ENCODE results near the gene CHRDL2.

The CHRDL2 gene

DNA sequence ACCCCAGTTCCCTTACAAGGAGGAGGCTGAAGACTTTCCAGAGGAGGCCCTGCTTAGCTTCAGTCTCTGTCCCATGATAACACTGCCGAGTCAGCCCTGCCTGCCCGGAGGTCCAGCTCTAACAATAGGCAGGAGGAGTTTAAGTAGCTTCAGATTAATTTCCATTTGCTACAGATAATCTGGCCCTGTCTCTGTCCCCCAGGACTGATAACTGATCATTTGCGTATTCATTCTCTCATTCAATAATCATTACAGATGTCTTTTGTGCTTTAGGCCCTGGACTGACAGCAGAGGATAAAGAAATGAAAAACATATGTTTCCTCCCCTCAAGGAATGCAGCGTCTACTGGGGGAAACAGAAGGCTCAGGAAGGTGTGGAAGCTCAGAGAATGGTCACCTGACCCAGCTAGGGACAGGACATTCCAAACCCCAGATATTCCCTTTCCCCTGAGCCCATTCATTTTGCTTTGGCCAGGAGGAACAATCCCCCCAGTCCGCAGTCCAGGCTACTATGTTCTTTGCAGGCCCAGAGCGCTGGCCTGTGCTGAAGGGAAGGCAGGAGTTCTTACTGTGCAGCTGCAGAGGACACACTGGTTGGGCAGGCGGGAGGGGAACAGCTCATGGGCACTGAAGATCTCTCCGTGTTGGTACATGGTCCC is 20.8 kb downstream of the CHRDL2 start:
- DNase-seq (ENCODE audit: low read depth in 2 of 2): no peak

DNA sequence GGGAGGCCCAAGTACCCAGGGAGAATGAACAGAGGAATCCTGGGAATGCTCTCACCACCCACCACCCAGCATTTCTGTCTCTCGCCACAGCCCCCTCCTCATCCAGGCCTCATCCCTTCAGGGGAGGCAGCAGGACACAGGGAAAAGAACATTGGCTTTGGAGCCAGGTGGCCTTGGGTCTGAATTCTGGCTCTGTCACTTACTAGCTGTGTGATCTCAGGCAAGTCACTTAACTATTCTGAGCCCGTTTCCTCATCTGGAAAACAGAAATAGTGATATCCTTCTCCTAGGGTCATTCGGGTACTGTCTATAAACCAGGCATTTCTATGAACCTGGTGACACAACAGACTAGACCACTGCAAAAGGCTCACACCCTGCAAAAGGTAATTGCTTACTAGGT is 22.1 kb downstream of the CHRDL2 start:
- no peak for DNase-seq (ENCODE audit: low read depth in 2 of 2)

DNA sequence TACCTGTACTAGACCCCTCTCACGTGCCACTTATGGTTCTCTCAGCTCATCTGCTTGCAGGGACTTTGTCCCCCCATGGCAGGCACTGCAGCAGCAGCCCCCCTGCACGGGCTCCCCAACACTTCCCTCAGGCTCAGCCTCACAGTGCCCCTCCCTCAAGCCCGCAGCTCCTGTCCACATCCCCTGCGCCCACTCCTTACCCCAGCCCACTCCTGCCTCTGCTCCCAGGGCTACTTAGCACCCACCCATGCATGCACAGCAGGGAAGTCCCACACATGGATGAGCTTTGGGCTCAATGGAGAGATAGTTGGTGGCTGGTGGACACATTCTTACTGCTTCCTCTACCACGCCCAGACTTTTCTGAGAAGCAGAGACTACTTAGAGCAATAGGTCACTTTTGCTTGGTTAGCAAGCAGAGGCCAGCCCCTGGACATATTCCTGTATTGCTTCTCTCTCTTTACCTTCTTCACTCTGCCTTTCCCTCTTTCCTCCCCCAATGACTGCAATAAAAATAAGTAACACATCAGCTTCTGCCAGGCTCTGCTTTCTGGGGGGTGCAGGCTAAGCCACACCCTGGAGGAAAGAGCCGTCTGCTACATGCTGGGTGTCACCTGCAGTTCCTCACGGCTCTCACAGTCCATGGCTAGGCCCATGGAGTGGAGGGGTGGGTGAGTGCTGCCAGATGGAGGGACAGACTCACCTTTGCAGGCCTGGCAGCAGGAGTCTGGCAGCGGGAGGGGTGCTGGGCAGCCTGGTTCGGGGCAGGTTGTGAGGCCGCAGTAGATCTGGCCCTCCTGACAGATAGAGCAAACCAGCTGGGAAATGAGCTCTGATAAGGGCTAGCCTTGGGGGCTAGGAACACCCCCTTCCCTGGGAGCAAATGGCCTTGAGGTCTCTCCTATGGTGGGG is 23.4 kb downstream of the CHRDL2 start:
- DNase-seq (ENCODE audit: low read depth in 2 of 2): no peak

DNA sequence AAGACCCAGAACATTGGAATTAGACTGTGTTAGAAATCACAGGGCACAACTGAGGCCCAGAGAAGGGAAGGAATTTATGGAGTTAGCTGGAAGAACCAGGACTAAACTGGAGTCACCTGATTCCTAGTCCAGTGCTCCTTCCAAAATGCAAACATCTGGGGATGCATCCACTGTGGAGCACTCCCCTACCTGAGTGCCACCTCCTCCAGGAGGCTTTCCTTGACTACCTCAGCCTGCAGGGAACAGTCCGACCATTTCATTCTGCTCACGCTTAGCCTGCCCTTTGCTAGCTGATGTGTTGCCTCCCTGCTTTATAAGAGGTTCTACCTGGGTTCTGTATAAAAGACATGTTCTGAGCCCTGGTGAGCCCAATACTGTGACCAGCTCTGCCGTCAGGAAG is 24.0 kb downstream of the CHRDL2 start:
- DNase-seq (ENCODE audit: low read depth in 2 of 2): no peak

DNA sequence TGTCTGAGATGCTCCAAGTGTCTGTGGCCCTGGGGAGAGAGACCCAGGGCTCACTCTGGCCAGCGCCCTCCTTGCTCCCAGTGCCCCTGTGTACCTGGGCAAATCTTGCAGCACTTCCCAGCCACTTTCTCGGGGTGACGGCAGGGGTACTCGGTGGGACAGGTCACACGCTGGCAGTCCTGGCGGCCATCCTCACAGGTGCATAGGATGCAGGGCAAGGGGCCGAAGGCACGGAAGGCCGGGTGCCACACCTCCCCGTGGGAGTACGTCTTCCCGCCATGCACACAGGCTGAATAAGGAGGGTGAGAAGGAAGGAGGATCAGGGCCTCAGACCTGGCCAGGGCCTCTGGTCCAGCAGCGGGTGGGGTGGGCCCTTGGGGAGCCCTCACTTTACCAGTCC is 28.0 kb downstream of the CHRDL2 start:
- DNase-seq (ENCODE audit: low read depth in 2 of 2): no peak

DNA sequence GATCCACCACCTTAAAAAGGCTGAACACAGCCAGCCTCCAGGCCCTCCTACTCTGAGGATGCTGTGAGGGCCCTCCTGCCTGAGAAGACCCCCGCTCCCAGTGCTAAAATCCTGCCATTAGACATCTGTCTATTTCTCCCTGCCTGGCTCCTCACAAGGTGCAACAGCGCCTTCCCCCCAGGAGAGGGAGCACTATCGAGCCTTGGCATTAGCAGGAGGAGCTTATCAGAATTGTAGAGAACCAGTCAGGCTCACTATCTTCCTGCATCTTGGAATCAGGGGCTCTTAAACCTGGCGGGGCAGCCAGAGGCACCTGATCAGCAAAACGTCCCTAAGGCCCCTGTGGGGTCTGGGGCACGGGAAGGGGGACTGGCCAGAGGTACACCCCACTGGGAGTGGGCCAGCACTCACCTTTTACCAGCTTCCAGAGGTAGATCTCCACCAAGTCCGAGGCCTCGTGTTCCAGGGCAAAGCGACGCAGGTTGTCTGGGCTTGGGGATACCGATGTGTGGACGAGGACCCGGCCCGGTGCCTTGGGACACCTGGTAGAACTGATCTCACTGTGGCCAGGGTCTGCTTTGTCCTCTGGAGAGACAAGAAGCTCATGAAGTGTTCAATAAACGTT is 28.7 kb downstream of the CHRDL2 start:
- DNase-seq (ENCODE audit: low read depth in 2 of 2): peak; percentile 37 to 46

DNA sequence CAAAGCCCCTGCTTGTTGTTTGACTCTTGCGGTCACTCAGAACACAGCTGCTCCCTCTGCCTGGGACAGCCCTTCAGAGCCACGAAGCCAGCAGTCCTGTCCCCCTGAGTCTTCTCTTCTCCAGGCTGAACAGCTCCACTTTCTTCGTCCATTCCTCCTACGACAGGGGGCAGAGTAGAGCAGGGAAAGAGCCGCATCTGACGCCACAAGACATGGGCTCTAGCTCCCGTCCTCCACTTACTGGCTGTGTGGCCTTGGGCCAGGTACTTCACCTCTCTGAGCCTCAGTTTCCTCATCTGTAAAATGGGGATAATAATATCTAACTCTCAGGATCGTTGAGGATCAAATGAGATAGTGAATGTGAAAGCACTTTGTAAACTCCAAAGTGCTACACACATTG is 29.9 kb downstream of the CHRDL2 start:
- no peak for DNase-seq (ENCODE audit: low read depth in 2 of 2)

DNA sequence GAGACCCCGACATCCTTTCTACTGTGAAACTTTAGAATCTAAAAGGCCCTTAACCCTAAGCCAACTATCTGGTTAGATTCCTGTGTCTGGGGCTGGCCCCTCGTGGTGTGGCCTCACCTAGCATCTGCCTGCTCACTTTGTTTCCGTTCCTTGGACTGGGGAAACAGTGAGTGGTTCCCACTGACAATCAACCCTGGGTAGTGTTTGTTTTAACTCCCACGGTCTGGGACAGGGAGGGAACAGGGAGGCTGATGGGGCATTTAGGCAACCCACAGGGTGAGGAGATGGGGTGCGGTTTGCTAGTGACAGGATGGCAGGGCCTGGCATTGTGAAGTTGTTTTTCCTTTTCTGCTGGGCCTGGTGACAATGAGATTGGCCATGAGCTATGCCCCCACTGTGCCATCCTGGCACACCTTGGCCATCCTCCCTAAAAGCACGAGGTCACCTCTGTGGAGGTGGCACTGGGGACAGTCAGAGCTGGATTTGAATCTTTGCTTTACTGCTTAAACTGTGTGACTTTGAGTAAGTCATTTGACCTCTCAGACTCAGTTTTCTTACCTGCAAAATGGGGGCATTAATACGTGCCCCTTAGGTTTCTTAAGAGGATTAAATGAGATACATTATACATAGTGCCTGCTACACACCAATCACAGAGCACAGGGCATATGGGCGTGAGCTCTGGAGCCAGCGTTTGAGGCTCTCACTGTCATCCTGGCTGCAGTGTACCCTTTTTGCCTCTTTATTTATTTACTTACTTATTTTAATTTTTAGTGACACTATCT is 31.4 kb downstream of the CHRDL2 start:
- DNase-seq (ENCODE audit: low read depth in 2 of 2): no peak

DNA sequence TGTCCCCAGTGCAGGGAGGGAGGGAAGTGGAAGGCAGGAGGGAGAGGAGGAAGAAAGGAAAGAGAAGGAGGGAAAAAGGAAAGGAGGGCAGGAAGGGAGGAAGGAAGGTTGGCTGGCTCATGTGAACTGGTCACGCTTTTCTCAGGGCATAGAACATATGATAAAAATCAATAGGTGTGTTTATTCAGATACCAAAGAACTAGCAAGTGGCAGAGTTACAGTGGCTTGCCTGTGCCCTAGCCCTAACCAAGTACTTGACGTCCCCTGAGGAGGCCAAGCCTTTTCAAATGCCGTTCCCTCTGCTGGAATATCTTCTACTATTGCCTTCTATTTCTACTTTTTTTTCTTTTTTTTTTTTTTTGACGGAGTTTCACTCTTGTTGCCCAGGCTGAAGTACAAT is 33.5 kb downstream of the CHRDL2 start:
- no peak for DNase-seq (ENCODE audit: low read depth in 2 of 2)

DNA sequence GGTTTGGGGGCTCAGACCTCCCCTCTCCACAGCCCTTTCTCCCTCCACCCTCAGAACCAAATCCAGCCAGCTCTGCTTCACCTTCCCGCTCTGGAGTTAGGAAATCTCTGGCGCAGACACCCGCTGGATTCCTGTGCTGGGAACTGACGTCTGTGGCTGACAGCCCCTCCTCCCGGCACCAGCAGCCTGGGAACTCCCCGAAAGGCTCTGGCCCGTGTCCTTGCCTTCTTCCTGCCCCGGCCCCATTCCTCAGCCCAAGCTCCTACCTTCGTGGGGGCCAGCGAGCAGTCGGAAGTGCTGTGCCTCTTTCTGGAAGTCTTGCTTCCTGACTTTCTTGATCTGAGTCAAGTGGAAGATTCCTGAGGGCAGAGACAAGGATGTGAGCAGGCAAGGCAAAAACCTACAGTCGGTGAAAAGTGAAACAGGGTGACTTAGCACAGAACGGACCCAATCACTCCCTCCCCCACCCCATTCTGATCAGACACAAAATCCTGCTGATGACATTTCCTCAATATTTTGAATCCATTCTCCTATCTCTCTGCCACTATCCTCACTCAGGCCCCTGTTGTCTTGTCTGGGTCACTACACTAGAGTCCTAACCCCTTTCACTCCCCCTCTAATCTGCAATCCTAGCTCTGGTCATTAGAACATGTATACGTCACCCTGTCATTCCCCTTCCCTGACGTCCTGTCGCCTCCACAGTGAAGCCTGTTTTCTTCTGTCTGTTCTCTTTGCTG is 34.1 kb downstream of the CHRDL2 start:
- no peak for DNase-seq (ENCODE audit: low read depth in 2 of 2)

DNA sequence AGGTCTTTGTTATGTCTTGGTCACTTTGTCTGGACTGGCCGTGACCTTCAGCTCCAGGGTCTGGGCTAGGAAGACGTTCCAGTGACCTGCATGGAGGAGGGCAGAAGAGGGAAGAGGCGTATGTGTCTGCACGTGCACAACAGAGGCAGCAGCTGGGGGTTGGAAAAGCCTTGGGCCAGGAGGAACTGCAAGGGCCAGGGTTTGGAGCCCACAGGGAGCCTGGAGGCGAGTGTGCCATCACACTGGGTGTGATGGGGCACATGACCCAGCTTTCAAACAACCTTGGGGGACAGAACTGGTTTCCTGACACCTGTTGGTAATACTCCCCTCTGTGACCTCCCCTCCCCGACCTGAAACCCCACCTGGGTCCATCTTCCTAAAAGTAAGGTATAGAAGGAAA is 34.7 kb downstream of the CHRDL2 start:
- DNase-seq (ENCODE audit: low read depth in 2 of 2): no peak

DNA sequence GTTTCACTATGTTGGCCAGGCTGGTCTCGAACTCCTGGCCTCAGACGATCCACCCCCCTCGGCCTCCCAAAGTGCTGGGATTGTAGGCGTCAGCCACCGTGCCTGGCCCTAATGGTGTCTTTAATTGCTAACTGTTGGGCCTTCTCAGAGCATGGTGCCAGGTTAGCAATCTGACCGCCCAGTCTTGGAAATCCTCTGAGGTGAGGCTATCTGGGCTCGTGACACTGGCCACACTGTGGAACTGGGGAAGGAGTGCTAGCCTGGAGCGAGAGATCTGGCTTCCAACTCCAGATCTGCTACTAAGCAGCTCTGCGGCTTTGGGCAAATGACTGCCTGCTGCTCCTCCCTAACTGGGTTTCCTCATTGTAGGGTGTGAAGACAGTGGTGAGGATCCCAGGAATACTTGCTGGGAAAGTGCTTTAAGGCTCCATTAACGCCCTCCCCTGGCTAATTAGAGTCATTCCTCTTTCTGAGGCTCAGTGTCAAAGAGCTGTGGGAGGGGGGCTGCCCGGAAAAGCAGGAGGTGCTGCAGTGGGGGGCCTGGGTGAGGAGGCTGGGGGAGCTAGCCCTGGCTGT is 35.4 kb downstream of the CHRDL2 start:
- no peak for DNase-seq (ENCODE audit: low read depth in 2 of 2)

DNA sequence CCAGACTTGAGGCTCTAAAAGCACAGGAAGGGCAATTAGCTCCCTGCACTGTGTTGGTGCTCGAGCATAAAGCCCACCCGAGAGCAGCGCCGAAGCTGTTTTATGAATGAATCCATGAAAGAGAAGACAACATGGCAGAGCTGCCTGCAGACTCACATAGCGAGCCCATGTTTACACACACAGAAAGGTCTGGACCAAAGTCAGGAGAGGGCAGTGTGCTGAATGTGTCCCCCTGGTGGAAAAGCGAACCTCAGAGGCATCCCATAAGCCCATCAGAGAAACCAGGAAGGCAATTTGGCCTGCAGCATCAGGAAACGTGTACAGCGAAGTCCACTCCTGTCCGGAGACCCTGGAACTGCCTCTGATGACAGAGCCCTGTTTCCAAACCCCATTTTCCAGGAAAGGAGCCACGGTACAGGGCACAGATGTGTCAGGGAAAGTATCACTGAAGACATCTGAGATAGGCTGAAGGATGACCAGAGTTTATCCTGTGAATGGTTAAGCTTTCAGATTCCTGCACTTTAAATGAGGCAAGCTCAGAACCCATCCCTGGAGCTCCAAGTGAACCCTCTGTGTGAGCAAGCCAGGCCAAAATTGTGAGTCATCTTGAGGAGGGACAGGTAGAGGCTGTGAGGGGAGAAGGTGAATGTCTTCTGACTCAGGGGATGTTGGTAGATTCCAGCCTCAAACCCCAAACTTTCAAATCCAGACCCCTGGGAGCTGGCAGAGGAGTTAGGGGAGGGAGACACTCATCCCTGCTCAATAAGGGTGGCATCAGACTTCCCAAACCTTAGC is 36.9 kb downstream of the CHRDL2 start:
- no peak for DNase-seq (ENCODE audit: low read depth in 2 of 2)

DNA sequence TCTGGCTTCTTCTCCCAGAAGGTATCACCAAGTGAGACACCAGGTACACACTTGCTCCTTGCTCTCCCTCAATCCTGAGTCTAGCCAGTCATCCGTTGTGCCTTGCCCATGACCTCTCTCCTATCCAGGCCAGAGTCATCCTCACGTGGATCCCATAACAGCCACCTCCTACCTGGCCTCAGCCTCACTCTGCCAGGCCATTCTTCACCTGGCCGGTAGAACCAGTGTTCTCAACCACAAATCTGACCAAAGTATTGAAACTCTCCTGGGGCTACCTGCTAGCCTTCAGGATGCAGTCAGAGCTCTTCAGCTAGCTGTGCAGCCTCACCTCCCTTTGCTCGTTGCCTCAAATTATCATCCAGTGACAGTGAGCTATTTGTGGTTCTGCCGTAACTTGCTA is 37.7 kb downstream of the CHRDL2 start:
- DNase-seq (ENCODE audit: low read depth in 2 of 2): no peak

DNA sequence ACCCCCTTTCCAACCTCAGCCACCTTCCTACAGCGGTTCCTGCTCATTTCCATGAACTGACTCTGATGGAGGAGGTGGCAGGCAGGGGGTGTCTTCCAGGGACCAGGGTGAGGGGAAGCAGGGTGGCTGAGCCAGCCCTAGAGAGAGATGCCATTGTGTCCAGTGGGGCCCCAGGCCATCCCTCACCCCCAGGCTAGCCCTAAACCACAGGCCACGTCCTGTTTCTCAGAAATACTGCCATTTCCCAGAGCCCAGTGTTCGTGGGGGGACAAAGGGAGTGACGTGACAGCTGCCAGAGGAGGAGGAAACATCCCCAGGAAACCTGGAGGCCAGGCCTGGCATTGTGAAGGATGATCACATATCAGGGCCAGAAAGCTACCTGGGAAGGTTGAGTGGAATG is 39.5 kb downstream of the CHRDL2 start:
- no peak for DNase-seq (ENCODE audit: low read depth in 2 of 2)

DNA sequence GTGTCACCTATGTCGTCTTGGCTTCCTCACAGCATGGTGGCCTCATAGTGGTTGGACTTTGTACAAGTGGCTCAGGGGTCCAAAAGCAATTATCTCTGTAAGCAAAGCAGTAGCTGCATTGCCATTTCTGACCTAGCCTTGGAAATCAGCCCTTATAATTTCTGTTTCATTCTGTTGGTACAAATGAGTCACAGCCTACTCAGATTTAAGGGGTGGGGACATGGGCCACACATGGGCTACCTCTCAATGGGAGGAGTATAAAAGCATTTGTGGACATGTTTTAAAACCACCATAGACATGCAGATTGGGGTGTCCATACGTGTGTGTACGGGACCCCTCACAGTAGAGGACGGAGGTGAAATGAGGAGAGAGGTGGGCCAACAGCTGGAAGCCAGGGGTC is 41.6 kb downstream of the CHRDL2 start:
- no peak for DNase-seq (ENCODE audit: low read depth in 2 of 2)

DNA sequence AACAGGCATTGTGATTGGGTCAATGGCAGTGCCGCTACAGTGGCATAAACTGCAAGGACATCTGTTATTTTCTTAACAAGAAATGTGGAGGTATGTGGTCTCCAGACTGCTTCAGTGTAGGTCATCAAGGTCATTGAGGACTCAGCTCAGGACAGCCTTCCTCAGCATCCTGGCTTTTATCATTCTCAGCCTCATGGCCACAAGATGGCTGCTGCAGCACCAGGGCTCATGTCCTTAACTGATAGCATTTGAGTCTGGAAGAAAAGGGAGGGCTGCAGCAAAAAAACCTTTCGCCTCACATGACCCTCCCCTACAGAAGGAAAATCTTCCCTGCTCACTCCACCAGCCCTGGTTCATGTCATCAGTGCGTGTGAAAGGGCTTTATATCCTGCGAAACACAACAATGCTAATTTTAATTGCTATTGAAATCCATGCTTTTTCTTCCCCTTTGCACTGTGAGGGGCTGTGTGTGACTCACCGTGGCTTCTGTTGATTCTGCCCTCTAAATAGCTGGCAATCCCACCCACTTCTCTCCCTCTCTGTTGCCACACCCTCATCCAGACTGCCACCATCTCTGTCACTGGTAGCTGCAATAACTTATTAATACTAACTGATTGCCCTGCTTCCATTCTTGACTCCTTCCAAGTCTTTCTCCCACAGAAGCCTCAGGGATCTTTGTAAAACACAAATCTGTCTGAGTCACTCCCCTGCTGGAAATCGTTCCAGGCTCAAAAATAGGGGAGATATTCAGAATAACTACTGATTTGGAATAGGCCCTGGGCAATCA is 43.8 kb downstream of the CHRDL2 start:
- DNase-seq (ENCODE audit: low read depth in 2 of 2): no peak

DNA sequence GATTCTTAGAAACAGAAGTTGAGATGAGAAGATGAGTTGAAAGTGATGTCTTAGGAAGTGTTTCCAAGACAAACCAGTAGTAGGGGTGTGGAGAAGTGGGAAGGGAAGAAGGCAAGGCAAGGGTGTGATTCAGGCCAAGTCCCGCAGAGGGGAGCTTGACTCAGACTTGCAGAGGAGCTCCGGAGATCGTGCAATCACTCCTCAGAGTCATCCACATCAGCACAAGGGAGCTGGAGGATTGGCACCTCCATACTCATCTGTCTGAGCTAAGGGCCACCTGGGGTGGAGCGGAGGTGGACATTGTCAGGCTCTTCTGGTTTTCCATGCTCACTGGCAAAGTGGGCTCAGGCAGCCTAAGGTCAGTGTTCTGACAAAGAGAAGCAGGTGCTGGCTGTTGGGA is 44.4 kb downstream of the CHRDL2 start:
- no peak for DNase-seq (ENCODE audit: low read depth in 2 of 2)

DNA sequence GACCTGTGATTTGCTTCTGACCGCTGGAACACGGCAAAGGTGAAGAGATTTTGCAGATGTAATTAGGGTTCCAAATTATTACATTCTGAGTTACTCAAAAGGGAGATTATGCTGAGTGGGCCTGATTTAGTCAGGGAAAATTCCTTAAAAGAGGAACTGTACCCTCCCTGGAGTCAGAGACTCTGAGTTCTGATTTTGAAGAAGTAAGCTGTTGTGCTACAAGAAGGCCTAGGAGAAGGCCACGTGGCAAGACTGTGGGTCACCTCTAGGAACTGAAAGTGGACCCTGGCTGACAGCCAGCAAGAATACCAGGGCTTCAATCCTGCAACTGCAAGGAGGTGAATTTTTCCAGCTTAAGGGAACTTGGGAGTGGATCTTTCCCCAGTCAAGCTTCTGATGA is 45.3 kb downstream of the CHRDL2 start:
- DNase-seq (ENCODE audit: low read depth in 2 of 2): no peak

Data from stimulated activated CD4-positive, alpha-beta T cell treated with anti-CD3 and anti-CD28 coated beads, Interleukin-1b, Interleukin-23, amount 100 ng/mL, for 4 hours (primary cell).